Measurements from ENCODE around the gene TNS3.

DNA sequence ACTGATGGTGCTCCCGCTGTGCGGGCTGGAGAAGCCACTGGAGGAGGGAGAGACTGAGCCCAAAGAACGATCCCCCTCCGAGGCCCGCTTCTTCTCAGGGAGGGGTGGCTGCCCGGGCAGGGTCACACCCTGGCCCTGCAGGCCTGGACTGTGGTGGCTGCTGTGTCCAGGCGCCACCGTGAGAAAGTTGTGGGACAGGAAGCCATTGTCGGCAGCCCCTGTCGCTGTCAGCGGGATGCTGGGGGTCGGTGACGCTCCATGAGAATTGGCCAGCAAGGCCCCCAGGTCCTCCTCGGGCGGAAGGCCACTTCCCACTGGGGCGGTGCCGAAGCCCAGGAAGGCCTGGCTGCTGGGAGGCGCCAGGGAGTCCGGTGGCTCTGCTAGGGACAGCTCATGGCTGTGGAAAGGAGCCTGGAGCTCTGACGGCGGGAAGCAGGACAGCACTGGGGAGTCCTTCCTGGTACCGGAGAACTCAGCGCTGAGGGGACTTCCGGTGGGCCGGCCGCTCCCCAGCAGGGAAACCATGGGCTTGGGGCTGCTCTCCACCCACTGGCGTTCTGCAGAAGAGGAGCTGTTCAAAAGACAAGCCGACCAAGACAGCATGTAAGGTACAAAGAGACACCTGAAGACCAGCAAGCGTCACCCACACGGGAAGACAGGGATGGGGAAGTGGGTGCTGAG, 278.8 kb downstream of the TNS3 start:
- no peak for TF ChIP-seq EZH2 (IDR thresholded peaks at IDR 0.05; ENCODE audit: borderline replicate concordance, control insufficient read depth, low read depth, low read length)
- no peak for TF ChIP-seq ZSCAN29 (IDR thresholded peaks at IDR 0.05)
- TF ChIP-seq RAD21 (IDR thresholded peaks at IDR 0.05; ENCODE audit: insufficient read depth, low read depth, low read length): no peak
- TF ChIP-seq, protein P1, sequence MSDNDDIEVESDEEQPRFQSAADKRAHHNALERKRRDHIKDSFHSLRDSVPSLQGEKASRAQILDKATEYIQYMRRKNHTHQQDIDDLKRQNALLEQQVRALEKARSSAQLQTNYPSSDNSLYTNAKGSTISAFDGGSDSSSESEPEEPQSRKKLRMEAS (IDR thresholded peaks at IDR 0.05; ENCODE audit: low read depth, low read length): no peak
- no peak for TF ChIP-seq POLR2A (IDR thresholded peaks at IDR 0.05; ENCODE audit: low read depth, low read length)
- TF ChIP-seq YY1 (IDR thresholded peaks at IDR 0.05; ENCODE audit: low read depth, low read length): no peak
- TF ChIP-seq, protein P2, sequence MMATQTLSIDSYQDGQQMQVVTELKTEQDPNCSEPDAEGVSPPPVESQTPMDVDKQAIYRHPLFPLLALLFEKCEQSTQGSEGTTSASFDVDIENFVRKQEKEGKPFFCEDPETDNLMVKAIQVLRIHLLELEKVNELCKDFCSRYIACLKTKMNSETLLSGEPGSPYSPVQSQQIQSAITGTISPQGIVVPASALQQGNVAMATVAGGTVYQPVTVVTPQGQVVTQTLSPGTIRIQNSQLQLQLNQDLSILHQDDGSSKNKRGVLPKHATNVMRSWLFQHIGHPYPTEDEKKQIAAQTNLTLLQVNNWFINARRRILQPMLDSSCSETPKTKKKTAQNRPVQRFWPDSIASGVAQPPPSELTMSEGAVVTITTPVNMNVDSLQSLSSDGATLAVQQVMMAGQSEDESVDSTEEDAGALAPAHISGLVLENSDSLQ (IDR thresholded peaks at IDR 0.05): no peak
- no peak for TF ChIP-seq CHD1 (IDR thresholded peaks at IDR 0.05; ENCODE audit: low read depth, low read length)
- TF ChIP-seq, protein P3, sequence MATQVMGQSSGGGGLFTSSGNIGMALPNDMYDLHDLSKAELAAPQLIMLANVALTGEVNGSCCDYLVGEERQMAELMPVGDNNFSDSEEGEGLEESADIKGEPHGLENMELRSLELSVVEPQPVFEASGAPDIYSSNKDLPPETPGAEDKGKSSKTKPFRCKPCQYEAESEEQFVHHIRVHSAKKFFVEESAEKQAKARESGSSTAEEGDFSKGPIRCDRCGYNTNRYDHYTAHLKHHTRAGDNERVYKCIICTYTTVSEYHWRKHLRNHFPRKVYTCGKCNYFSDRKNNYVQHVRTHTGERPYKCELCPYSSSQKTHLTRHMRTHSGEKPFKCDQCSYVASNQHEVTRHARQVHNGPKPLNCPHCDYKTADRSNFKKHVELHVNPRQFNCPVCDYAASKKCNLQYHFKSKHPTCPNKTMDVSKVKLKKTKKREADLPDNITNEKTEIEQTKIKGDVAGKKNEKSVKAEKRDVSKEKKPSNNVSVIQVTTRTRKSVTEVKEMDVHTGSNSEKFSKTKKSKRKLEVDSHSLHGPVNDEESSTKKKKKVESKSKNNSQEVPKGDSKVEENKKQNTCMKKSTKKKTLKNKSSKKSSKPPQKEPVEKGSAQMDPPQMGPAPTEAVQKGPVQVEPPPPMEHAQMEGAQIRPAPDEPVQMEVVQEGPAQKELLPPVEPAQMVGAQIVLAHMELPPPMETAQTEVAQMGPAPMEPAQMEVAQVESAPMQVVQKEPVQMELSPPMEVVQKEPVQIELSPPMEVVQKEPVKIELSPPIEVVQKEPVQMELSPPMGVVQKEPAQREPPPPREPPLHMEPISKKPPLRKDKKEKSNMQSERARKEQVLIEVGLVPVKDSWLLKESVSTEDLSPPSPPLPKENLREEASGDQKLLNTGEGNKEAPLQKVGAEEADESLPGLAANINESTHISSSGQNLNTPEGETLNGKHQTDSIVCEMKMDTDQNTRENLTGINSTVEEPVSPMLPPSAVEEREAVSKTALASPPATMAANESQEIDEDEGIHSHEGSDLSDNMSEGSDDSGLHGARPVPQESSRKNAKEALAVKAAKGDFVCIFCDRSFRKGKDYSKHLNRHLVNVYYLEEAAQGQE (IDR thresholded peaks at IDR 0.05; ENCODE audit: low read depth, low read length): no peak
- TF ChIP-seq HDAC2 (IDR thresholded peaks at IDR 0.05): no peak

All from GM12878 (cell line).